Kidney (tissue), 14 donors: Measurements from ENCODE around the gene STAB2. TPM values are rescaled to one million over a fixed set of nuclear protein-coding genes. Genes with fewer than 3 reads are reported as not detected.

Experiments
- DNase-seq, 5 donors: peaks; one replicate each; pipeline ENCODE4 v3.0.0-alpha.2; 2013 to 2020
- FAIRE-seq: peaks from 2 replicates; lab custom pipeline; 2012; peaks lifted over from hg19 to GRCh38; lab: Jason Lieb, UNC
- H3K27ac ChIP-seq, 2 donors: one replicate each; pipeline ENCODE4 v1.7.0; 2013; ENCODE audit warnings: low read depth in 2 of 2, low read length in 2 of 2, inconsistent platforms in 1 of 2
- H3K27me3 ChIP-seq: one replicate; pipeline ENCODE4 v1.7.1; 2013; ENCODE audit warnings: low read length, inconsistent platforms; ENCODE audit not compliant: control insufficient read depth, insufficient read depth
- H3K36me3 ChIP-seq, 3 donors: one replicate each; pipeline versions ENCODE4 v1.7.0 to v1.7.1; 2013; ENCODE audit warnings: low read length in 3 of 3, control low read depth in 1 of 3, inconsistent platforms in 1 of 3; ENCODE audit not compliant: insufficient read depth in 3 of 3, control insufficient read depth in 2 of 3
- H3K4me1 ChIP-seq, 3 donors: one replicate each; pipeline versions ENCODE4 v1.7.0 to v1.7.1; 2013; ENCODE audit warnings: low read length in 3 of 3, inconsistent platforms in 1 of 3, low read depth in 1 of 3; ENCODE audit not compliant: control insufficient read depth in 2 of 3, insufficient read depth in 2 of 3
- H3K4me3 ChIP-seq, 3 donors: one replicate each; pipeline versions ENCODE4 v1.7.0 to v1.8.1; 2013; ENCODE audit warnings: low read length in 3 of 3, control low read depth in 1 of 3, inconsistent platforms in 1 of 3
- H3K9ac ChIP-seq, 3 donors: one replicate each; pipeline versions ENCODE4 v1.7.0 to v1.7.1; 2013; ENCODE audit warnings: low read length in 3 of 3, control low read depth in 1 of 3, inconsistent platforms in 1 of 3
- H3K9me3 ChIP-seq, 3 donors: one replicate each; pipeline versions ENCODE4 v1.7.0 to v1.7.1; 2013; ENCODE audit warnings: low read length in 3 of 3, control low read depth in 1 of 3, inconsistent platforms in 1 of 3; ENCODE audit not compliant: control insufficient read depth in 2 of 3, insufficient read depth in 1 of 3
- CTCF ChIP-seq: IDR thresholded peaks from 3 replicates; pipeline ENCODE4 v1.5.1; 2012; ENCODE audit warnings: mild to moderate bottlenecking, moderate library complexity, borderline replicate concordance; ENCODE audit not compliant: insufficient read depth; ENCODE audit errors: extremely low read depth
- intact Hi-C: fragments of 100-400 bp; cut with DNase I; formaldehyde crosslinking; loops from one replicate; pipeline ENCODE4 v1.11.1; 2022
- polyA plus RNA-seq: library from polyadenylated mRNA; stranded (reverse); fragments of 350-450 nt; fragmentation: Illumina TruSeq; extraction: RNeasy Lipid Tissue Mini Kit (QIAGEN cat#74804); gene quantifications from one replicate; pipeline ENCODE4 v1.2.3, GENCODE V29; 2014; ENCODE audit warnings: low read depth, low replicate concordance; ENCODE audit not compliant: insufficient read depth
- total RNA-seq: library from RNA; stranded (reverse); fragmentation: NEBNext Ultra II Directional; extraction: Animal tissue kit (Norgen Biotek cat#: 25700); gene quantifications from one replicate; pipeline ENCODE4 v1.2.1, GENCODE V29; 2021
- donor health status: control.
- donor health status: control.
- donor health status: control.
- donor health status: control.
- donor health status: control.
- donor health status: DM: yes; HTN: yes; CAD: no.
- donor health status: Normal renal cell carcinoma (clear cell type).

Gene STAB2
- total and polyA plus RNA-seq, 2 donors from 2014 or later = 0.16 TPM; not detected in 1

- no peaks in the 10 kb centered on the region for H3K36me3 ChIP-seq
- H3K27me3 ChIP-seq = no peaks in the 10 kb centered on the region
- H3K4me1 ChIP-seq = peaks cover 0 to 8% (median 0%) of the 10 kb centered on the region in 3 donors
- no peak overlapping the region for H3K4me3 ChIP-seq
- no peak overlapping the region for H3K9ac ChIP-seq
- H3K27ac ChIP-seq = no peak overlapping the region
- H3K9me3 ChIP-seq = no peaks in the 10 kb centered on the region
- FAIRE-seq (no peak), DNase-seq (peak in 1 of 5 donors; percentile 68)
- intact Hi-C loops = no loop called here
- TF ChIP-seq CTCF = no peak
These were observed 186.2 kb downstream of the STAB2 start for GRCh38 chr12:103773109-103773910.

GRCh38 chr12:103774977-103775560 is 188.0 kb downstream of the STAB2 start:
- intact Hi-C loops = no loop called here
- H3K36me3 ChIP-seq = no peaks in the 10 kb centered on the region
- no peaks in the 10 kb centered on the region for H3K27me3 ChIP-seq
- no peak overlapping the region for H3K27ac ChIP-seq
- H3K9ac ChIP-seq = no peak overlapping the region
- H3K4me3 ChIP-seq = no peak overlapping the region
- no peak for DNase-seq
- H3K9me3 ChIP-seq = no peaks in the 10 kb centered on the region
- H3K4me1 ChIP-seq = peaks cover 0 to 11% (median 0%) of the 10 kb centered on the region in 3 donors
- FAIRE-seq = no peak
- TF ChIP-seq CTCF = no peak

- no peak for FAIRE-seq
- Histone ChIP-seq H3K9ac (no peak overlapping the region), H3K27ac (no peak overlapping the region), H3K4me3 (no peak overlapping the region), H3K4me1 (peaks cover 0 to 4% (median 0%) of the 10 kb centered on the region in 3 donors), H3K36me3 (no peaks in the 10 kb centered on the region), H3K9me3 (no peaks in the 10 kb centered on the region), H3K27me3 (no peaks in the 10 kb centered on the region)
- DNase-seq = no peak
- TF ChIP-seq CTCF = no peak
- intact Hi-C loops = no loop called here
These were observed 191.7 kb downstream of the STAB2 start for GRCh38 chr12:103778781-103779180.
